GM23248 (cell line): ENCODE measurements around the gene SIPA1L3.

Experiments used
- EZH2 ChIP-seq: fragments of 200-600 bp; sonication (generic); IDR thresholded peaks from 2 replicates; pipeline ENCODE4 v1.6.1; 2018; ENCODE audit warnings: antibody characterized with exemption, mild to moderate bottlenecking; ENCODE audit not compliant: insufficient read depth, poor library complexity, severe bottlenecking
- EZH2phosphoT487 ChIP-seq: fragments of 200-600 bp; sonication (generic); IDR thresholded peaks from 2 replicates; pipeline ENCODE4 v1.6.1; 2018; ENCODE audit warnings: antibody characterized with exemption, moderate library complexity, mild to moderate bottlenecking, low read depth; ENCODE audit not compliant: insufficient read depth

DNA sequence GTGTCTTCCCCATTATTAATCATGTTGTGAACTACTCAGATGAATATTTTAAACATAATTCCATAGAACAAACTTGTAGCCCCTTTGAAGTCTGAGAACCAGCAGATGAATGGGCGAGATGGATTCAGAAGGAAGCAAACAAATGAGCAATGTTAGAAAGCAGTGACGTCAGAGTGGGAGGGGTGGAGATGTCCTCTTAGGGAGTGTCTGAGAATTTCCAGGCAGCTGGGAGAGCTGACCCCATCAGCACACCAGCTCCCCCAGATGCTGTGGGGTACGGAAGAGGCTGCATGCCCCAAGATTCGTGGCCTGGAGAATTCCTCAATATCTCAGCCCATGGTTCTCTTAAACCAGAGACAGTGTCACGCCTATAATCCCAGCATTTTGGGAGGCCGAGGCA, 248.4 kb downstream of the SIPA1L3 start:
- no peak for TF ChIP-seq EZH2
- TF ChIP-seq EZH2phosphoT487: no peak
